Tibial nerve (tissue), 4 donors: Measurements from ENCODE around the gene TOPBP1. TPM values are rescaled to one million over a fixed set of nuclear protein-coding genes. Genes with fewer than 3 reads are reported as not detected.

Experiments
- DNase-seq, 2 donors: peaks; one replicate each; pipeline ENCODE4 v3.0.0-alpha.2; 2019; ENCODE audit warnings: low spot score in 2 of 2
- H3K27ac ChIP-seq, 4 donors: fragments of 200-600 bp; sonication (generic) in 3 of 4; one replicate each; pipeline ENCODE4 v1.5.1; 2017 to 2019; ENCODE audit warnings: mild to moderate bottlenecking in 1 of 4
- H3K27me3 ChIP-seq, 2 donors: fragments of 200-600 bp; sonication (generic) in 1 of 2; one replicate each; pipeline versions ENCODE4 v1.5.1 to v1.6.0; 2017 to 2019
- H3K36me3 ChIP-seq, 3 donors: fragments of 200-600 bp; sonication (generic); one replicate each; pipeline ENCODE4 v1.5.1; 2018 to 2019
- H3K4me1 ChIP-seq, 4 donors: fragments of 200-600 bp; sonication (generic) in 3 of 4; one replicate each; pipeline ENCODE4 v1.5.1; 2017 to 2019
- H3K4me3 ChIP-seq, 4 donors: fragments of 200-600 bp; sonication (generic) in 3 of 4; one replicate each; pipeline ENCODE4 v1.5.1; 2017 to 2019; ENCODE audit warnings: mild to moderate bottlenecking in 1 of 4, moderate library complexity in 1 of 4
- H3K9me3 ChIP-seq, 4 donors: fragments of 200-600 bp; sonication (generic) in 3 of 4; one replicate each; pipeline ENCODE4 v1.5.1; 2017 to 2019
- EP300 ChIP-seq, 2 donors: sonication (generic); formaldehyde crosslinking; IDR thresholded peaks; one replicate each; pipeline ENCODE4 v1.6.1; 2017; ENCODE audit warnings: antibody characterized with exemption in 2 of 2, mild to moderate bottlenecking in 1 of 2
- POLR2A ChIP-seq, 2 donors: fragments of 450-650 bp; IDR thresholded peaks; one replicate each; pipeline ENCODE4 v1.6.1; 2017; ENCODE audit warnings: antibody characterized with exemption in 2 of 2, mild to moderate bottlenecking in 2 of 2, moderate library complexity in 2 of 2
- WGBS, 2 donors: methylation state at CpG; one replicate each; pipeline ENCODE4 v1.1.5; 2018; 5-methylcytosine and 5-hydroxymethylcytosine counted together
- total RNA-seq, 4 donors: library from RNA; depleted of rRNA; stranded (reverse); fragments of >200 nt; gene quantifications; one replicate each; pipeline ENCODE4 v1.1.0, GENCODE V29; 2016
- TF ChIP-seq, protein P1 (sequence below), 5 experiments: fragments of 200-600 bp in 3 of 5; fragments of 450-650 bp in 2 of 5; sonication (generic) in 3 of 5; IDR thresholded peaks; one replicate each; pipeline ENCODE4 v1.5.1; 2016 to 2019; ENCODE audit warnings: antibody characterized with exemption in 5 of 5, mild to moderate bottlenecking in 3 of 5, moderate library complexity in 2 of 5

Gene TOPBP1
- total RNA-seq, 4 donors from 2014 or later: 17.0 to 39.3 (median 22.1) TPM

DNA sequence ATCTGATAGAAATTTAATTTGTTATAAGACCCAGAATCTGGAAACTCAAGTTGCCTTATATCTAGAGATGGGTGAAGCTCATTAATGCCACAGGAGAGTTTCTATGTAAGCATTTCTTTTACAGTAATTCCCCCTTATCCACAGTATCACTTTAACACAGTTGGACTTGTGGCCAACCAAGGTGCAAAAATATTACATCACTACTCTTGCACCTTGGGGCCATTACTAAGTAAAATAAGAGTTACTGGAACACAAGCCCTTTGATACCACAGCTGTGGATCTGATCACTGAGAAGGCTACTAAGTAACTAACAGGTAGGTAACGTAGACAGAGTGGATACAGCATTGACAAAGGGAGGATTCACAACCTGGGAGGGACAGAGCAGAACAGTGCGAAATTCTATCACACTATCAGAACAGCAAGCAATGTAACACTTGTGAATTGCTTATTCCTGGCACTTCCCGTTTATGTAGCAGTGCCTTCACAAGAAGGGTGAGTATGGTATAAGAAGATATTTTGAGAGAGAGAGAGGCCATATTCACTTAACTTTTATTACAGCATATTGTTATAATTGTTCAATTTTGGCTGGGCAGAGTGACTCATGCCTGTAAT lies 33.9 kb upstream of the TOPBP1 start:
- Histone ChIP-seq H3K36me3 (no peaks in the 10 kb centered on the region), H3K4me3 (no peak overlapping the region), H3K4me1 (no peaks in the 10 kb centered on the region), H3K27me3 (no peaks in the 10 kb centered on the region), H3K27ac (no peak overlapping the region), H3K9me3 (no peaks in the 10 kb centered on the region)
- no peak for DNase-seq
- 82 to 85% methylated on average over 3 of the region's 3 CpGs for WGBS, 2 donors
- TF ChIP-seq, protein P1, sequence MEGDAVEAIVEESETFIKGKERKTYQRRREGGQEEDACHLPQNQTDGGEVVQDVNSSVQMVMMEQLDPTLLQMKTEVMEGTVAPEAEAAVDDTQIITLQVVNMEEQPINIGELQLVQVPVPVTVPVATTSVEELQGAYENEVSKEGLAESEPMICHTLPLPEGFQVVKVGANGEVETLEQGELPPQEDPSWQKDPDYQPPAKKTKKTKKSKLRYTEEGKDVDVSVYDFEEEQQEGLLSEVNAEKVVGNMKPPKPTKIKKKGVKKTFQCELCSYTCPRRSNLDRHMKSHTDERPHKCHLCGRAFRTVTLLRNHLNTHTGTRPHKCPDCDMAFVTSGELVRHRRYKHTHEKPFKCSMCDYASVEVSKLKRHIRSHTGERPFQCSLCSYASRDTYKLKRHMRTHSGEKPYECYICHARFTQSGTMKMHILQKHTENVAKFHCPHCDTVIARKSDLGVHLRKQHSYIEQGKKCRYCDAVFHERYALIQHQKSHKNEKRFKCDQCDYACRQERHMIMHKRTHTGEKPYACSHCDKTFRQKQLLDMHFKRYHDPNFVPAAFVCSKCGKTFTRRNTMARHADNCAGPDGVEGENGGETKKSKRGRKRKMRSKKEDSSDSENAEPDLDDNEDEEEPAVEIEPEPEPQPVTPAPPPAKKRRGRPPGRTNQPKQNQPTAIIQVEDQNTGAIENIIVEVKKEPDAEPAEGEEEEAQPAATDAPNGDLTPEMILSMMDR (IDR thresholded peaks at IDR 0.05): no peak
- TF ChIP-seq POLR2A (IDR thresholded peaks at IDR 0.05): no peak
- TF ChIP-seq EP300 (IDR thresholded peaks at IDR 0.05): no peak

DNA sequence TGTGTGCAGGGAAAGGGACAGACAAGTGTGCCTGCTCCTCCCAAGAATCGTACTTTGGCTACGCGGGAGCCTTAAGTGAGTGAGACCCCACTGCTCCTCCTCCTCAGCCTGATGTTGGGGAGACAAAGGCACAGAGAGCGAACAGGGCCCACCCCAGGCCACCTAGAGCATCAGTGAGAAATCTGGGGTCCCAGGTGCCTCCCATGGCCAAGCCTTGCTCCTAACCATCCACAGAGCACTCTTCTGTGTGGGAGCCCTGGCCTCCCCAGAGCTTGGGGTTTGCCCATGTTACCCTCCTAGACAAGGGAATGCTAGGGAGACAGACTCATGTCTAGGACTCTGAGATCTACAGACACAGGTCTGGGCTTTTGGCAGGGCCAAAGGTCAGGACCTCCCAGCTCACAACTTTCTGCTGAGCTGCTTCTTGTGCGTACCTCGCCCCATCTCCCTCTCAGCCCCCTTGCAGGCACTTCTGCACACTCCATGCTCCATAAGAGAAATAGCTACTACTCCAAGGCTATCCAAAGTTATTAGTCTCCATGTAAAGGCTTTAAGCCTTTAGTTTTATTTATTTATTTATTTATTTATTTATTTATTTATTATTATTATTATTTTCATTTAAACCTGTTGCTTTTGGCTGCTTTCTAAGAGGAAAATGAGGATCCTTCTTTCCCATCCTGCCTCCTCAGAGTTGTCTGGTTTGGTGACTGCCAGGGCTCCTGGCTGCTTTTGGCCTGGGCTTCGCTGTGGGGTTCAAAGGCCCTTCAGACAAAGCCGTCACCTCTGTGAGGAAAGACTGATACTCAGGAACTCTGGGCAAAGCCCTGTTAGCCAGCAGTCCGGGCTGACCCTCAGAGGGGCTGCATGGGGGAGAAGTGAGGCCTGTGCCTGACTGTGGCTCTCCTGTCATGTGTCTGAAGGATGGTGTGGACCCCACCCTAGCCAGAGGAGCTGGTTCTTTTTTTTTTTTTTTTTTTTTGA lies 32.8 kb upstream of the TOPBP1 start:
- H3K9me3 ChIP-seq: no peaks in the 10 kb centered on the region
- 90 to 93% methylated on average over 9 of the region's 9 CpGs for WGBS, 2 donors
- H3K27ac ChIP-seq: no peak overlapping the region
- no peaks in the 10 kb centered on the region for H3K27me3 ChIP-seq
- H3K36me3 ChIP-seq: no peaks in the 10 kb centered on the region
- no peaks in the 10 kb centered on the region for H3K4me1 ChIP-seq
- TF ChIP-seq EP300 (IDR thresholded peaks at IDR 0.05): no peak
- TF ChIP-seq, protein P1 (IDR thresholded peaks at IDR 0.05): no peak
- TF ChIP-seq POLR2A (IDR thresholded peaks at IDR 0.05): no peak
- no peak overlapping the region for H3K4me3 ChIP-seq
- no peak for DNase-seq

DNA sequence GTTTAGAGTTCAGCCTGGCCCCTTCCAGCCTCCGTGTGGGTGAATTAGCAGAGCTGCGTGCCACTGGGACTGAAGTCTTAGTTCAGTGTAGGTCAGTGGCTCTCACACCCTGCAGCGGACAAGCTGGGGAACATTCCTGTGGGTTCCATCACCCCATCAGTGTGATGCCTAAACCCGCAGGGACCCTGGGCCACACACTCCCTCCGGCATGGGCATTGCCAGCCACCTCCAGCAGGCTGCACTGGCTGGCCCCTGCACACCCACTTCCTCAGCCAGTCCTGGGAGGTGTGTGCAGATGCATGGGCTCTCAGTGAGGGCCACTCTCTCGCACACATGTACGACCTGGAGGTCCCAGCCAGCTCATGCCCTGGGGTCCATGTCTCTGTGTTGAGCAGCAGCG lies 32.1 kb upstream of the TOPBP1 start:
- Histone ChIP-seq H3K36me3 (no peaks in the 10 kb centered on the region), H3K27ac (no peak overlapping the region), H3K9me3 (no peaks in the 10 kb centered on the region), H3K27me3 (no peaks in the 10 kb centered on the region), H3K4me3 (no peak overlapping the region), H3K4me1 (no peaks in the 10 kb centered on the region)
- TF ChIP-seq EP300 (IDR thresholded peaks at IDR 0.05): no peak
- TF ChIP-seq, protein P1 (IDR thresholded peaks at IDR 0.05): no peak
- TF ChIP-seq POLR2A (IDR thresholded peaks at IDR 0.05): no peak
- no peak for DNase-seq
- WGBS, 2 donors: 83% methylated on average over 6 to 8 of the region's 8 CpGs

DNA sequence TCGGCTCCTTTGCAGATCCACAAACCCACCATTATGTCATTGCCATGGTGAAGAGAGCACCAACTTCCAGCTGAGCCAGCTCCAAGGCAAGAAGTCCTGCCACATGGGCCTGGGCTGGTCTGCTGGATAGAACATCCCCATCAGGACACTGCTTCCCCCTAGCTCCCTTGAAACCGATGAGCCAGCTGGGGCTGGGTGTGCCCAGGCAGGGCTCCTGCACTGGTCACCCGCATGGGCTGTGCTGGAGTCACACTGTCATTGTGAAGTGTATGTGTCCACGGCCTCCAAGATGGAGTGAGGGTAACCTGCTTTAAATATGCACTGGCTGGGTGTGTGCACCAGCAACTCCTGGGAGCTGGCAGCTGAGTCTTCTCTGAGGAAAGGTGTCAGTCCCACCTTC lies 31.0 kb upstream of the TOPBP1 start:
- Histone ChIP-seq H3K4me3 (no peak overlapping the region), H3K36me3 (no peaks in the 10 kb centered on the region), H3K27me3 (no peaks in the 10 kb centered on the region), H3K9me3 (no peaks in the 10 kb centered on the region), H3K4me1 (no peaks in the 10 kb centered on the region), H3K27ac (no peak overlapping the region)
- WGBS, 2 donors: 75 to 93% methylated on average over 4 of the region's 4 CpGs
- TF ChIP-seq POLR2A (IDR thresholded peaks at IDR 0.05) (no peak), EP300 (IDR thresholded peaks at IDR 0.05) (no peak)
- TF ChIP-seq, protein P1 (IDR thresholded peaks at IDR 0.05): no peak
- DNase-seq: no peak
